DND-41 (cell line): Measurements from ENCODE around the gene PTPN4.

ENCODE experiments used
- ATAC-seq: fragments of 200-7000 bp; cut with Tn5 transposase; 3 replicates; pipeline ENCODE4 v1.9.1; 2021; ENCODE audit warnings: low read depth; ENCODE audit not compliant: insufficient read depth
- DNase-seq: peaks from one replicate; pipeline ENCODE4 v3.0.0-alpha.2; 2020
- H2AFZ ChIP-seq: 2 replicates; pipeline ENCODE4 v1.6.0; 2012; ENCODE audit warnings: low read depth, low read length
- H3K27ac ChIP-seq: 2 replicates; pipeline ENCODE4 v1.5.1; 2012; ENCODE audit warnings: low read length, inconsistent platforms
- H3K27me3 ChIP-seq: fragments of 200-600 bp; sonication (generic); 2 replicates; pipeline ENCODE4 v1.6.0; 2012; ENCODE audit warnings: low read length, mild to moderate bottlenecking, inconsistent platforms; ENCODE audit not compliant: insufficient read depth, poor library complexity
- H3K36me3 ChIP-seq: 2 replicates; pipeline ENCODE4 v1.5.1; 2012; ENCODE audit warnings: low read length, inconsistent platforms; ENCODE audit not compliant: insufficient read depth
- H3K4me1 ChIP-seq: 2 replicates; pipeline ENCODE4 v1.5.1; 2012; ENCODE audit warnings: mild to moderate bottlenecking, low read length; ENCODE audit not compliant: insufficient read depth
- H3K4me2 ChIP-seq: 2 replicates; pipeline ENCODE4 v1.6.0; 2012; ENCODE audit warnings: mild to moderate bottlenecking, moderate library complexity, low read length, inconsistent platforms; ENCODE audit not compliant: insufficient read depth
- H3K4me3 ChIP-seq, 2 experiments: fragments of 200-600 bp in 1 of 2; shearing (Covaris generic) in 1 of 2; 2 replicates each; pipeline ENCODE4 v1.5.1; 2012 to 2016; ENCODE audit warnings: inconsistent platforms in 2 of 2, low read length in 2 of 2, mild to moderate bottlenecking in 2 of 2, low read depth in 1 of 2, moderate library complexity in 1 of 2
- H3K79me2 ChIP-seq: 2 replicates; pipeline ENCODE4 v1.6.0; 2012; ENCODE audit warnings: low read length, inconsistent platforms; ENCODE audit not compliant: insufficient read depth
- H3K9ac ChIP-seq: 2 replicates; pipeline ENCODE4 v1.6.0; 2012; ENCODE audit warnings: low read depth, mild to moderate bottlenecking, inconsistent platforms, low read length, moderate library complexity
- H3K9me3 ChIP-seq: 2 replicates; pipeline ENCODE4 v1.5.1; 2012; ENCODE audit warnings: low read length, moderate library complexity, mild to moderate bottlenecking, inconsistent platforms; ENCODE audit not compliant: insufficient read depth, severe bottlenecking
- H4K20me1 ChIP-seq: 2 replicates; pipeline ENCODE4 v1.6.0; 2012; ENCODE audit warnings: low read length; ENCODE audit not compliant: insufficient read depth
- CTCF ChIP-seq: IDR thresholded peaks from 2 replicates; pipeline ENCODE4 v1.5.1; 2012; ENCODE audit warnings: borderline replicate concordance, low read length, moderate library complexity, mild to moderate bottlenecking; ENCODE audit not compliant: poor library complexity, severe bottlenecking; ENCODE audit errors: extremely low read depth
- EZH2 ChIP-seq: IDR thresholded peaks from 3 replicates; pipeline ENCODE4 v1.6.1; 2012; ENCODE audit warnings: borderline replicate concordance, low read depth, mild to moderate bottlenecking, moderate library complexity, low read length, inconsistent platforms; ENCODE audit not compliant: severe bottlenecking

The PTPN4 gene

GRCh38 chr2:119794237-119794636 is 34.5 kb downstream of the PTPN4 start:
- Histone ChIP-seq H2AFZ (no peak overlapping the region), H3K27ac (no peak overlapping the region), H3K36me3 (peaks cover 22% of the 10 kb centered on the region), H3K4me2 (no peak overlapping the region), H3K4me3 (no peak overlapping the region), H3K79me2 (peaks cover 64% of the 10 kb centered on the region), H3K4me1 (no peaks in the 10 kb centered on the region), H3K9ac (no peak overlapping the region), H3K27me3 (no peaks in the 10 kb centered on the region), H3K9me3 (peaks cover 52% of the 10 kb centered on the region), H4K20me1 (peaks cover 4% of the 10 kb centered on the region; the same call in 1 of the 2 replicates)
- ATAC-seq (no peak), DNase-seq (no peak)
- TF ChIP-seq EZH2 (no peak), CTCF (no peak)

GRCh38 chr2:119795309-119796303 is 35.9 kb downstream of the PTPN4 start:
- no peak overlapping the region for H3K9ac ChIP-seq
- no peaks in the 10 kb centered on the region for H3K27me3 ChIP-seq
- no peak overlapping the region for H3K4me3 ChIP-seq
- no peak overlapping the region for H3K4me2 ChIP-seq
- H3K9me3 ChIP-seq = peaks cover 41% of the 10 kb centered on the region
- H3K79me2 ChIP-seq = peaks cover 56% of the 10 kb centered on the region
- peaks cover 22% of the 10 kb centered on the region for H3K36me3 ChIP-seq
- no peak for DNase-seq
- ATAC-seq = no peak
- H2AFZ ChIP-seq = no peak overlapping the region
- H3K4me1 ChIP-seq = no peaks in the 10 kb centered on the region
- TF ChIP-seq EZH2 (no peak), CTCF (no peak)
- no peak overlapping the region for H3K27ac ChIP-seq
- peaks cover 4% of the 10 kb centered on the region; the same call in 1 of the 2 replicates for H4K20me1 ChIP-seq

GRCh38 chr2:119800376-119800902 is 40.7 kb downstream of the PTPN4 start:
- Histone ChIP-seq H4K20me1 (peaks cover 7% of the 10 kb centered on the region; the same call in 1 of the 2 replicates), H3K4me1 (no peaks in the 10 kb centered on the region), H3K4me2 (no peak overlapping the region), H3K9ac (no peak overlapping the region), H3K27me3 (no peaks in the 10 kb centered on the region), H2AFZ (no peak overlapping the region), H3K27ac (no peak overlapping the region), H3K4me3 (no peak overlapping the region), H3K9me3 (no peaks in the 10 kb centered on the region), H3K36me3 (no peaks in the 10 kb centered on the region), H3K79me2 (peaks cover 42% of the 10 kb centered on the region)
- DNase-seq (no peak), ATAC-seq (no peak)
- TF ChIP-seq CTCF = no peak
- no peak for TF ChIP-seq EZH2
